IMR-90 (cell line): ENCODE measurements around the gene PRKAG3. TPM values are rescaled to one million over a fixed set of nuclear protein-coding genes. Genes with fewer than 3 reads are reported as not detected.
A peak's percentile ranks its signal among the peaks of the same experiment; 100 is the strongest.

Experiments used
- ATAC-seq: fragments of 200-7000 bp; cut with Tn5 transposase; 2 replicates; pipeline ENCODE4 v1.9.1; 2020; ENCODE audit warnings: low read depth, mild to moderate bottlenecking, moderate library complexity
- BruUV-seq: library from RNA; stranded (reverse); fragments of 400-500 nt; replicated peaks from 2 replicates; lab custom pipeline; 2021; lab: Mats Ljungman, UMichigan
- CTCF ChIA-PET: fragments of 300-600 bp; formaldehyde crosslinking; extraction: SDS; loops from one replicate; lab custom pipeline; 2021; ENCODE audit warnings: antibody characterized with exemption; lab: Yijun Ruan, JAX
- POLR2A ChIA-PET: fragments of 300-600 bp; sonication (Branson Sonifier 250); formaldehyde crosslinking; loops from one replicate; lab custom pipeline; 2022; ENCODE audit warnings: antibody characterized with exemption; ENCODE audit not compliant: unreplicated experiment; lab: Charles Lee
- DNase-seq: peaks from one replicate; pipeline ENCODE4 v3.0.0; 2013
- H2AFZ ChIP-seq: replicated peaks from 2 replicates; pipeline ENCODE3; 2013; ENCODE audit warnings: low read length, mild to moderate bottlenecking; ENCODE audit not compliant: poor library complexity
- H2AK5ac ChIP-seq: 2 replicates; pipeline ENCODE4 v1.6.1; 2013; ENCODE audit warnings: low read depth, low read length, inconsistent platforms
- H2AK9ac ChIP-seq: replicated peaks from 2 replicates; pipeline ENCODE3; 2013; ENCODE audit warnings: mild to moderate bottlenecking, low read depth, low read length, moderate library complexity; ENCODE audit not compliant: poor library complexity
- H2BK120ac ChIP-seq: 2 replicates; pipeline ENCODE4 v1.6.1; 2013; ENCODE audit warnings: low read depth, low read length, inconsistent platforms
- H2BK15ac ChIP-seq: 3 replicates; pipeline ENCODE4 v1.6.1; 2013; ENCODE audit warnings: low read depth, low read length, inconsistent platforms
- H2BK20ac ChIP-seq: 2 replicates; pipeline ENCODE4 v1.6.1; 2013; ENCODE audit warnings: low read depth, mild to moderate bottlenecking, inconsistent platforms, low read length, moderate library complexity
- H2BK5ac ChIP-seq: 2 replicates; pipeline ENCODE4 v1.6.1; 2013; ENCODE audit warnings: mild to moderate bottlenecking, low read depth, low read length, inconsistent platforms; ENCODE audit not compliant: poor library complexity, severe bottlenecking
- H3K14ac ChIP-seq: replicated peaks from 2 replicates; pipeline ENCODE4 v1.6.1; 2013; ENCODE audit warnings: low read depth, low read length, inconsistent platforms
- H3K18ac ChIP-seq: 2 replicates; pipeline ENCODE4 v1.6.1; 2013; ENCODE audit warnings: low read depth, low read length, control low read depth
- H3K23ac ChIP-seq: 2 replicates; pipeline ENCODE4 v1.6.1; 2013; ENCODE audit warnings: low read depth, low read length, inconsistent platforms
- H3K27ac ChIP-seq: 2 replicates; pipeline ENCODE4 v1.5.1; 2013; ENCODE audit warnings: mild to moderate bottlenecking, control low read depth, low read length; ENCODE audit not compliant: insufficient read depth
- H3K27me3 ChIP-seq: 2 replicates; pipeline ENCODE4 v1.6.1; 2013; ENCODE audit warnings: low read length; ENCODE audit not compliant: control insufficient read depth, insufficient read depth
- H3K36me3 ChIP-seq: 2 replicates; pipeline ENCODE4 v1.6.1; 2013; ENCODE audit warnings: low read length, mixed read lengths; ENCODE audit not compliant: control insufficient read depth, insufficient read depth
- H3K4ac ChIP-seq: 2 replicates; pipeline ENCODE4 v1.6.1; 2013; ENCODE audit warnings: low read depth, low read length, inconsistent platforms
- H3K4me1 ChIP-seq: 2 replicates; pipeline ENCODE4 v1.6.1; 2013; ENCODE audit warnings: low read length, mixed read lengths; ENCODE audit not compliant: control insufficient read depth, insufficient read depth
- H3K4me2 ChIP-seq: 2 replicates; pipeline ENCODE4 v1.6.1; 2013; ENCODE audit warnings: low read depth, mild to moderate bottlenecking, control low read depth, low read length, moderate library complexity
- H3K4me3 ChIP-seq: 2 replicates; pipeline ENCODE4 v1.5.1; 2013; ENCODE audit warnings: low read depth, mild to moderate bottlenecking, control low read depth, low read length, moderate library complexity; ENCODE audit not compliant: insufficient read depth
- H3K56ac ChIP-seq: 2 replicates; pipeline ENCODE4 v1.6.1; 2013; ENCODE audit warnings: low read length, inconsistent platforms; ENCODE audit not compliant: insufficient read depth; ENCODE audit errors: extremely low read depth
- H3K79me1 ChIP-seq, 2 experiments: 2 replicates each; pipeline ENCODE4 v1.6.1; 2013; ENCODE audit warnings: low read length in 2 of 2, inconsistent platforms in 1 of 2, low read depth in 1 of 2
- H3K9ac ChIP-seq: 2 replicates; pipeline ENCODE4 v1.6.1; 2013; ENCODE audit warnings: low read depth, low read length, control low read depth
- H3K9me1 ChIP-seq: 2 replicates; pipeline ENCODE4 v1.6.1; 2013; ENCODE audit warnings: low read length, inconsistent platforms; ENCODE audit not compliant: insufficient read depth
- H3K9me3 ChIP-seq: 2 replicates; pipeline ENCODE4 v1.6.1; 2013; ENCODE audit warnings: low read length; ENCODE audit not compliant: control insufficient read depth, insufficient read depth
- H4K20me1 ChIP-seq: 2 replicates; pipeline ENCODE4 v1.6.1; 2013; ENCODE audit warnings: low read length, inconsistent platforms; ENCODE audit not compliant: insufficient read depth
- H4K5ac ChIP-seq: 2 replicates; pipeline ENCODE4 v1.6.1; 2013; ENCODE audit warnings: mild to moderate bottlenecking, low read depth, low read length, control low read depth
- H4K8ac ChIP-seq, 2 experiments: 2 replicates each; pipeline ENCODE4 v1.6.1; 2013; ENCODE audit warnings: low read depth in 2 of 2, low read length in 2 of 2, control low read depth in 1 of 2, inconsistent platforms in 1 of 2
- H4K91ac ChIP-seq: 2 replicates; pipeline ENCODE4 v1.6.1; 2013; ENCODE audit warnings: low read depth, low read length, inconsistent platforms; ENCODE audit not compliant: insufficient read depth
- BHLHE40 ChIP-seq: fragments of 150-350 bp; IDR thresholded peaks from 2 replicates; pipeline ENCODE4 v1.6.1; 2016; ENCODE audit warnings: mild to moderate bottlenecking, low read depth, low read length
- CEBPB ChIP-seq: IDR thresholded peaks from 2 replicates; pipeline ENCODE4 v1.6.1; 2012; ENCODE audit warnings: low read depth, low read length, improper control_type of control experiment
- MAZ ChIP-seq: IDR thresholded peaks from 2 replicates; pipeline ENCODE4 v1.6.1; 2012; ENCODE audit warnings: low read depth, mild to moderate bottlenecking, low read length, improper control_type of control experiment, moderate library complexity, borderline replicate concordance
- MXI1 ChIP-seq: IDR thresholded peaks from 2 replicates; pipeline ENCODE4 v1.6.1; 2012; ENCODE audit warnings: low read depth, mild to moderate bottlenecking, low read length, moderate library complexity, borderline replicate concordance
- RAD21 ChIP-seq: IDR thresholded peaks from 2 replicates; pipeline ENCODE4 v1.6.1; 2012; ENCODE audit warnings: low read length, improper control_type of control experiment
- WGBS, 2 experiments: methylation state at CpG; one replicate each; pipeline versions ENCODE4 v1.1.5 to v1.1.7; 2013; ENCODE audit warnings: missing lambda C conversion rate in 2 of 2; ENCODE audit not compliant: insufficient read length in 1 of 2; ENCODE audit errors: extremely low coverage in 2 of 2; 5-methylcytosine and 5-hydroxymethylcytosine counted together
- dilution Hi-C: fragments of 300-500 bp; cut with HindIII; formaldehyde crosslinking; loops from one replicate; pipeline ENCODE4 v1.14.3; 2018; ENCODE audit warnings: low sequenced_read_pairs; ENCODE audit not compliant: unreplicated experiment
- in situ Hi-C: fragments of 300-500 bp; cut with MboI; formaldehyde crosslinking; loops from 3 replicates; pipeline ENCODE4 v1.14.3; 2019; ENCODE audit warnings: low sequenced_read_pairs, inconsistent platforms, mixed read lengths
- intact Hi-C: fragments of 100-400 bp; cut with micrococcal nuclease; formaldehyde crosslinking; loops from 2 replicates; pipeline ENCODE4 v1.10.0; 2022
- polyA plus RNA-seq, 3 experiments: library from polyadenylated mRNA; depleted of rRNA; stranded (reverse); fragments of >200 nt; gene quantifications; 2 replicates each; pipeline ENCODE4 v1.2.3, GENCODE V29; 2012; ENCODE audit warnings: low replicate concordance in 1 of 3
- total RNA-seq: library from RNA; depleted of rRNA; stranded (reverse); fragments of >200 nt; gene quantifications from 2 replicates; pipeline ENCODE4 v1.2.3, GENCODE V29; 2012
- TF ChIP-seq, protein P1 (sequence below): conservative IDR thresholded peaks from 2 replicates; pipeline ENCODE4 v1.5.1; 2012; ENCODE audit warnings: mild to moderate bottlenecking, low read depth, low read length, improper control_type of control experiment
- TF ChIP-seq, protein P2 (sequence below): fragments of 150-350 bp; IDR thresholded peaks from 2 replicates; pipeline ENCODE4 v1.6.1; 2017; ENCODE audit warnings: mild to moderate bottlenecking, antibody characterized with exemption, low read length, low read depth

Gene PRKAG3
- total and polyA plus RNA-seq, 2 of the 4 experiments (the other 2 are of a cell fraction): not detected

DNA sequence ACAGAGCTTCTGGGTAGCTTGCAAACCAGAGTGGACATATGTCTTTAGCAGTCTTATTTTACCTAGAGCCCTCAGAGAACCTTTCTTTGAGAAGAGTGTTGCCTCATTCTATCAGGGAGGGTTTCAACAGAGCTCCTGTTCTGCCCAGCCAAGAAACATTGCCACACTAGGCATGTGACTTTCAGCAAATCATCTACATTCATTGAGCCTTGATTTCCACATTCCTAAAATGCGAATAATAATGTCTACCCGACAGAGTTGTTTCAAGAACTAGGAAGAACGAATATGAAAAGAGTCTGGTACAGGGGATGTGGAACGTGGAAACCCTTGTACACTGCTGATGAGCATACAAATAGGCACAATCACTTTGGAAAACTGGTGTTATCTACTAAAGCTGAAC, 7.8 kb upstream of the PRKAG3 start:
- H3K36me3 ChIP-seq: no peaks in the 10 kb centered on the region
- H3K4me1 ChIP-seq: no peaks in the 10 kb centered on the region; the same call in 1 of the 2 replicates
- H4K91ac ChIP-seq: no peak overlapping the region; the same call in 1 of the 2 replicates
- H3K23ac ChIP-seq: no peak overlapping the region
- no peak overlapping the region for H4K8ac ChIP-seq
- in situ Hi-C loops (no loop called here), intact Hi-C loops (loop anchor here (5.0 kb wide), 1 partner anchor 57 kb away; the partner anchor contains the start of gene CYP27A1), dilution Hi-C loops (no loop called here)
- H2AK5ac ChIP-seq: no peak overlapping the region
- TF ChIP-seq CEBPB: peak; percentile 79
- TF ChIP-seq RAD21: no peak
- no peak for TF ChIP-seq MAZ
- TF ChIP-seq, protein P1, sequence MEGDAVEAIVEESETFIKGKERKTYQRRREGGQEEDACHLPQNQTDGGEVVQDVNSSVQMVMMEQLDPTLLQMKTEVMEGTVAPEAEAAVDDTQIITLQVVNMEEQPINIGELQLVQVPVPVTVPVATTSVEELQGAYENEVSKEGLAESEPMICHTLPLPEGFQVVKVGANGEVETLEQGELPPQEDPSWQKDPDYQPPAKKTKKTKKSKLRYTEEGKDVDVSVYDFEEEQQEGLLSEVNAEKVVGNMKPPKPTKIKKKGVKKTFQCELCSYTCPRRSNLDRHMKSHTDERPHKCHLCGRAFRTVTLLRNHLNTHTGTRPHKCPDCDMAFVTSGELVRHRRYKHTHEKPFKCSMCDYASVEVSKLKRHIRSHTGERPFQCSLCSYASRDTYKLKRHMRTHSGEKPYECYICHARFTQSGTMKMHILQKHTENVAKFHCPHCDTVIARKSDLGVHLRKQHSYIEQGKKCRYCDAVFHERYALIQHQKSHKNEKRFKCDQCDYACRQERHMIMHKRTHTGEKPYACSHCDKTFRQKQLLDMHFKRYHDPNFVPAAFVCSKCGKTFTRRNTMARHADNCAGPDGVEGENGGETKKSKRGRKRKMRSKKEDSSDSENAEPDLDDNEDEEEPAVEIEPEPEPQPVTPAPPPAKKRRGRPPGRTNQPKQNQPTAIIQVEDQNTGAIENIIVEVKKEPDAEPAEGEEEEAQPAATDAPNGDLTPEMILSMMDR: no peak
- TF ChIP-seq, protein P2, sequence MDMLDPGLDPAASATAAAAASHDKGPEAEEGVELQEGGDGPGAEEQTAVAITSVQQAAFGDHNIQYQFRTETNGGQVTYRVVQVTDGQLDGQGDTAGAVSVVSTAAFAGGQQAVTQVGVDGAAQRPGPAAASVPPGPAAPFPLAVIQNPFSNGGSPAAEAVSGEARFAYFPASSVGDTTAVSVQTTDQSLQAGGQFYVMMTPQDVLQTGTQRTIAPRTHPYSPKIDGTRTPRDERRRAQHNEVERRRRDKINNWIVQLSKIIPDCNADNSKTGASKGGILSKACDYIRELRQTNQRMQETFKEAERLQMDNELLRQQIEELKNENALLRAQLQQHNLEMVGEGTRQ: peak; percentile 52; the same call in 1 of the 2 replicates
- no peak for TF ChIP-seq BHLHE40
- TF ChIP-seq MXI1: no peak
- no peak overlapping the region for H3K4ac ChIP-seq
- H3K4me3 ChIP-seq: no peak overlapping the region
- H3K27ac ChIP-seq: no peak overlapping the region
- ATAC-seq (no peak; the same call in none of the 2 replicates), DNase-seq (peak; percentile 62)
- H3K9me3 ChIP-seq: 0 out of 2 replicates have a peak, but pooled peaks cover 2% of the 10 kb centered on the region
- H3K79me1 ChIP-seq: no peaks in the 10 kb centered on the region
- no peaks in the 10 kb centered on the region for H4K20me1 ChIP-seq
- ChIA-PET POLR2A (no interaction called here), CTCF (interaction anchor here (0.9 kb wide), 1 partner anchor 8 kb away, joined by 3 read pairs; no protein-coding TSS in a partner anchor)
- H3K14ac ChIP-seq: 0 out of 2 replicates have a peak overlapping the region, but pooled peaks have one; percentile 19
- H2AFZ ChIP-seq: no peak overlapping the region
- no peaks in the 10 kb centered on the region for H3K9me1 ChIP-seq
- no CpG with 5 or more reads among the region's 4 CpGs for WGBS, 2 experiments
- no peak overlapping the region for H3K18ac ChIP-seq
- H3K9ac ChIP-seq: no peak overlapping the region
- H3K56ac ChIP-seq: no peak overlapping the region
- peak overlapping the region; percentile 38 for H2BK5ac ChIP-seq
- H2BK120ac ChIP-seq: no peak overlapping the region; the same call in 1 of the 2 replicates
- H4K5ac ChIP-seq: no peak overlapping the region
- H2BK15ac ChIP-seq: no peak overlapping the region
- peaks cover 12% of the 10 kb centered on the region for H3K27me3 ChIP-seq
- H2AK9ac ChIP-seq: no peak overlapping the region
- no peak overlapping the region for H3K4me2 ChIP-seq
- H2BK20ac ChIP-seq: peak overlapping the region; percentile 33; the same call in 1 of the 2 replicates
- no TSS peak for BruUV-seq
